Fibroblast of mammary gland (primary cell): ENCODE results near the gene NHSL1.

Experiments
- DNase-seq: peaks from one replicate; pipeline ENCODE4 v3.0.0-alpha.2; 2010; ENCODE audit warnings: low read depth
- H3K4me3 ChIP-seq: 2 replicates; pipeline ENCODE4 v1.5.1; 2011; ENCODE audit warnings: low read depth, mild to moderate bottlenecking, low read length, moderate library complexity; ENCODE audit not compliant: control insufficient read depth
- TF ChIP-seq, protein P1 (sequence below): conservative IDR thresholded peaks from 2 replicates; pipeline ENCODE4 v1.5.1; 2011; ENCODE audit warnings: low read depth, low read length, inconsistent platforms; ENCODE audit not compliant: control insufficient read depth, insufficient read depth

The NHSL1 gene

DNA sequence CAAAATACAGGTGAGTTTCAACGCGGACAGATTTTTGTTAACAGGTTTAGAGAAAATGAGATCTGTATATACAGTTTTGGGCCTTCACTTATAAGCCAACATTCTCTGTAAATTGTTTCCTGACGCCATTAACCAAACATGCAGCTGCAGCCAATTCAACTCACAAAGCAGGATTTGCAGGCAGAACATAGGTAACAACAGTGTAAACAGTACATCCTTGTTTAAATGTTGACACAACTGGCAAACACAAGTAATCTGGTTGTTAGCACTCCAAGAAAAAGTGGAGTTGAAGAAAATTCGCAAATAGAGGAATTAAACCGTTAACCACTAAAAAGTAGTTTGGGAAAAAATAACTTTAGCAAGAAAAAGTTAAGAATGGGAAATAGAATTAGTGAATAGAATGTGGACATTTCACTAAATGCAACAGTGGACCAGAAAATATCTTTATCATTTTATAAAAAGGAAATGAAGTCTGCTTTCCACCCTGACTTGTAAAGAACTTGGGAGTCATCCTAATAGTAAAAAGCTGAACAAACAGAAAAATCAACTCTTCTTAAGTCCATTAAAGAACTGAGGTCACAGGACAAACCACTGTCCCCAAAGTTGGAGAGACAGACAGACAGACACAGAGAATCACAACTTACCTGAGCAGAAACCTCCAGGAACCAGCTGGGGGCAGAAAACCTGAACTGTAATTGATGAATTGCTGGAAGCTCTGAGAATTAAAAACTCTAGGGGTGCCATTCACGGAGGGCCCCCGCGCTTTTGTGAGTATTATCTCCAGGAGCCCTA is 111.5 kb downstream of the NHSL1 start:
- TF ChIP-seq, protein P1, sequence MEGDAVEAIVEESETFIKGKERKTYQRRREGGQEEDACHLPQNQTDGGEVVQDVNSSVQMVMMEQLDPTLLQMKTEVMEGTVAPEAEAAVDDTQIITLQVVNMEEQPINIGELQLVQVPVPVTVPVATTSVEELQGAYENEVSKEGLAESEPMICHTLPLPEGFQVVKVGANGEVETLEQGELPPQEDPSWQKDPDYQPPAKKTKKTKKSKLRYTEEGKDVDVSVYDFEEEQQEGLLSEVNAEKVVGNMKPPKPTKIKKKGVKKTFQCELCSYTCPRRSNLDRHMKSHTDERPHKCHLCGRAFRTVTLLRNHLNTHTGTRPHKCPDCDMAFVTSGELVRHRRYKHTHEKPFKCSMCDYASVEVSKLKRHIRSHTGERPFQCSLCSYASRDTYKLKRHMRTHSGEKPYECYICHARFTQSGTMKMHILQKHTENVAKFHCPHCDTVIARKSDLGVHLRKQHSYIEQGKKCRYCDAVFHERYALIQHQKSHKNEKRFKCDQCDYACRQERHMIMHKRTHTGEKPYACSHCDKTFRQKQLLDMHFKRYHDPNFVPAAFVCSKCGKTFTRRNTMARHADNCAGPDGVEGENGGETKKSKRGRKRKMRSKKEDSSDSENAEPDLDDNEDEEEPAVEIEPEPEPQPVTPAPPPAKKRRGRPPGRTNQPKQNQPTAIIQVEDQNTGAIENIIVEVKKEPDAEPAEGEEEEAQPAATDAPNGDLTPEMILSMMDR = no peak
- no peak overlapping the region for H3K4me3 ChIP-seq
- DNase-seq = no peak

DNA sequence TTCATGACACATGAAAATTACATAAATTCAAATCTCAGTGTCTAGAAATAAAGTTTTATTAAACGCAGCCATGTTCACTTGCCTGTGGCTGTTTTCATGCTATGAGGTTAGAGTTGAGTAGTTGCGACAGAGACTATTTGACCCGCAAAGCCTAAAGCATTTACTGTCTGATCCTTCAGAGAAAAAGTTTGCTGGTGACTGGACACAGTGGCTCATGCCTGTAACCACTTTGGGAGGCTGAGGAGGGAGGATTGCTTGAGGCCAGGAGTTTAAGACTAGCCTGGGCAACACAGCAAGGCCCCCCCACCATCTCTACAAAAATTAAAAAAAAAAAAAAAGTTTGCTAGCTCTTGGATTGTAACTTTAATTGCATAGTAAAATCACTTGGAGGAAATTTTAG is 112.4 kb downstream of the NHSL1 start:
- no peak overlapping the region for H3K4me3 ChIP-seq
- DNase-seq = no peak
- TF ChIP-seq, protein P1 = no peak

DNA sequence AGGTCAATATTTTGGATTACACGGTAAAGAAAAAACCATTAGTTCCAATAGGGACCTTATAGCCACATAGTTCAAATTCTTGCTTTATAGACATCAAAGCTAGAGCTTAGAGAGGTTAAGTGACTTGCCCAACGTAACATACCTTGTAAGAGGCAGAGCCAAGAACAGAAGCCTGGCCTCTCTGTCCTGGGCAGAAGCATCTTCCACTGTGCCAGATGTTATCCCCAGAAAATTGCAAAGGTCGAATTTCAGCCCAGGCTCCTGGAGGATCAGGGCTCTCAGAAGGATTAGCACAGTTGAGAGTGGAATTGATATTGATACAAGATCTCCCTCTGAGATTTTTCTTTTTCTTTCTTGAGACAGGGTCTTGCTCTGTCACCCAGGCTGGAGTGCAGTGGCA is 115.5 kb downstream of the NHSL1 start:
- TF ChIP-seq, protein P1 = no peak
- DNase-seq = no peak
- H3K4me3 ChIP-seq = no peak overlapping the region

DNA sequence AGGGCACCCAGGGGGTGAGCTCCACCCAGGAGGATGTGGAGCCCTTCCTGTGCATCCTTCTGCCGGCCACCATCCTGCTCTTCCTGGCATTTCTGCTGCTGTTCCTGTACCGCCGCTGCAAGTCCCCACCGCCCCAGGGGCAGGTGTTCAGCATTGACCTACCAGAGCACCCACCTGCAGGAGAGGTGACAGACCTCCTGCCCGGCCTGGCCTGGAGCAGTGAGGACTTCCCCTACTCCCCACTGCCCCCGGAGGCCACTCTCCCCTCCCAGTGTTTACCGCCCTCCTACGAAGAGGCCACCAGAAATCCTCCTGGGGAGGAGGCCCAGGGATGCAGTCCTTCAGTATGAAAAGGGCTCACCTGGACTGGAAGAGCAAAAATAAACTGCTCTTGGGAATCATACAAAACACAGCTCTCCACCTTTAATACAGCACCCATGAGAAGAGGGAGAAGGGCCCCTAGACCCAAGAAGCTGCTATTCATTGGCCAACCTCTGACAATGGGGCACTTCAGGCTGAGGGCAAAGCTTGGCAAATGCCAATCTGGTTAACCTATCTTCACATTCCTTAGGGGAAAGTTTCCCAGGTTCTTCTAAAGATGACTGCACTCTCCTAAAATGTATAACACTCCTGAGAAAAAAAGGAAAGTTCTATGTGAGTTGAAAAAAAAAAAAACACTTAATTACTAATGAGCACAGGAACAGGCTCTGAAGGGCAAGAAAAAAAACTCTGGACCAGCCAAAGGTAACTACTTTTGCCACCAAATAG is 116.6 kb downstream of the NHSL1 start:
- no peak overlapping the region for H3K4me3 ChIP-seq
- TF ChIP-seq, protein P1 = no peak
- DNase-seq = no peak

DNA sequence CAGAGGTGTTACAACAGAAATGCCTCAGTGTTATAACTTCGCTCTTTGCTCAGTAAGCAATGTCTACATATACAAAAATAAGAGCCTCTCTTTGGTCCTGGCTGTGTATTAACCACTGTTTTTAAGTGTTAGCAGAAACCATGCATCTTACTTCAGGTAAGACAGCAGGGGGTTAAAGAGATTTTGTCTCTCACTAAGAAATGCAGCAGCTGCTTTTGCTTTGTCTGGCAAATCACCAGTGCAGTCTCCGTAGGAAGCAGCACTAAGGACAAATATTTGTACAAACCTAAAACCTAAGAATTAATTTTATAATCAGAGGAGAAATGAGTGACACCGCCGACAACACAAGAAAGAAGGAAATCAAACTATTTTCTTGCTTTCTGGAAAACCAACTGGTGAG is 120.8 kb downstream of the NHSL1 start:
- TF ChIP-seq, protein P1 = no peak
- no peak for DNase-seq

DNA sequence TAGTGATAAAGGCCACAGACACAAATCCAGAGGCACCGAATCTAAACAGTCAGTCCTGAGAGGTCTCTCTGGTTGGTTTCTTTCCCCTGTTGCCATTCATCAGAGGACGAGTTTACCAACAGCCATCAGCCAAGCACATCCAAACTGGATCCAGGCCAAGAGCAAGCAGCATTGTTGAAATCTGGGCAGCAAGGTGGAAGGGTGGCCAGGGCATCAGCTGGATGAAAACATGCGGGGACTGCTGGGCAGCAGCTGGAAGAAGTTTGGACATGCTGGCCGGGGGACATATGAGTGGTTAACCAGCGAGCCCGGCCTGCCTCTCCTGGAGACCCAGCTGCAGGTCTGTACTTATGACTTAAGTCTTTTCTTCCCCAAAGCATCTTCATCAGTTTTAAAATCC is 121.5 kb downstream of the NHSL1 start, which contains the start of gene SMIM28:
Gene SMIM28, plus strand, starts transcription at position 62 of the 400 bp plus-strand sequence. Its CDS starts 168 bp downstream, at position 230.
- H3K4me3 ChIP-seq = no peak within 1 kb of the TSS
- DNase-seq = no peak
- TF ChIP-seq, protein P1 = no peak

More for the DNA sequence above, 120.8 kb downstream of the NHSL1 start:
- H3K4me3 ChIP-seq = no peak overlapping the region
